ENCODE results near the gene HNRNPU. TPM values are rescaled to one million over a fixed set of nuclear protein-coding genes. Genes with fewer than 3 reads are reported as not detected.
A peak's percentile ranks its signal among the peaks of the same experiment; 100 is the strongest.

The HNRNPU gene
- polyA plus RNA-seq (2012; ENCODE audit: missing spikeins), result 224 TPM

DNA sequence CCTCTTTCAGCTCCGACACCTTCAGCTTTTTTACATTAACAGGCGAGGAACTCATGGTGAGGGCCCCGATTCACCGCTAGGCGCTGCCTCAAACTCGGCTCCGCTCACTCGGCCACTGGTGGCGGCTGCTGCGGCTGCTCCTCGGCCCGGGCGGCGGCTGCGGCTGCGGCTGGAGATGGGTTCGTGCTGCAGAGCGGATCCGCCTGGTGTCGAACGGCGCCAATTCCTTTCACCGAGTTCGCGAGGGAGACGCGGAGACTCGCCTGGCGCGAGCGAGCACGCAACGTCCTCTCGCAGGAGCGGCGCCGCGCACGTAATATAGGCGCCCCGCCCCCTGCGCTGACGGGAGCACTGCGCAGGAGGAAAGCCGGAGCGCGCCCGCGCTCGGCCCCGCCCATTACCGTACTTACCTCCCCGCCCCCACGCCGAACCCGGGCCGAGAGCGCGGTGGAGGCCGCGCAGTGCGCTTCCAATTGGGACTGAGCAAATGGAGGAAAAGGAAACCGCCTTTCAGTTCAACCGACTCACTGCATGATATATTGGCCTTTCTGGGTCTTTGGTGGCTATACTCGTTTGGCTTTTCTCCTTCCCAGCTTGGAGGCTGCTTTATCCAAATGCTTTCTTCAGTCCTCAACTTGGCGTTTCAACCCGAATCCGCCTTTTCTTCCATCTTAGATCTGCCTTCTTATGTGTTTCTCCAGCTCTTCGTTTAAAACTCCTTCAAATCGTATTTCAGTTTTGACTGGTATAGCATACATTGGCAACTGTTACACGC is at the start of gene HNRNPU:
Gene HNRNPU (minus strand): TSS at position 291 of the 775 bp plus-strand sequence. CDS start 236 bp downstream, at position 55.
- FAIRE-seq (peak; percentile 99), DNase-seq (ENCODE audit: insufficient read length) (peak; percentile 65)
- TF ChIP-seq TAF1 (IDR thresholded peaks at IDR 0.05; ENCODE audit: borderline replicate concordance, low read depth, low read length), result peak; percentile 75; the same call in 1 of the 2 replicates
- peak; percentile 94 for TF ChIP-seq POLR2A (IDR thresholded peaks at IDR 0.05; ENCODE audit: low read depth, low read length)
- peak; percentile 94 for TF ChIP-seq POLR2AphosphoS5 (IDR thresholded peaks at IDR 0.05; ENCODE audit: low read depth, low read length)

DNA sequence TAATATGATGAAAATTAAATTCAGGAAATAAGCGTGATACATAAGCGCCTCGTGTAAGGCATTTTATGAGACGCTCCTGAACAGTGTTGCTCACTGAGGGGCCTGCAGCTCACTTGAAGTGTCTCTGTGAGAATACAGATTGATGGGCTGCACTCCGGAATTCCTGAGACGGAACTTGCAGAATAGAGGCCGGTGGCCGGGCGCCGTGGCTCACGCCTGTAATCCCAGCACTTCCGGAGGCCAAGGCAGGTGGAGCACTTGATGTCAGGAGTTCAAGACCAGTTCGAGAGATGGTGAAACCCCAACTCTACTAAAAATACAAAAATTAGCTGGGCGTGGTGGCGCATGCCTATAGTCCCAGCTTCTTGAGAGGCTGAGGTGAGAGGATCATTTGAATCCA is 49.5 kb upstream of the HNRNPU start:
- no peak for DNase-seq (ENCODE audit: insufficient read length)
- TF ChIP-seq POLR2A (IDR thresholded peaks at IDR 0.05; ENCODE audit: low read depth, low read length) (no peak), TAF1 (IDR thresholded peaks at IDR 0.05; ENCODE audit: borderline replicate concordance, low read depth, low read length) (no peak), POLR2AphosphoS5 (IDR thresholded peaks at IDR 0.05; ENCODE audit: low read depth, low read length) (no peak)
- no peak for FAIRE-seq

DNA sequence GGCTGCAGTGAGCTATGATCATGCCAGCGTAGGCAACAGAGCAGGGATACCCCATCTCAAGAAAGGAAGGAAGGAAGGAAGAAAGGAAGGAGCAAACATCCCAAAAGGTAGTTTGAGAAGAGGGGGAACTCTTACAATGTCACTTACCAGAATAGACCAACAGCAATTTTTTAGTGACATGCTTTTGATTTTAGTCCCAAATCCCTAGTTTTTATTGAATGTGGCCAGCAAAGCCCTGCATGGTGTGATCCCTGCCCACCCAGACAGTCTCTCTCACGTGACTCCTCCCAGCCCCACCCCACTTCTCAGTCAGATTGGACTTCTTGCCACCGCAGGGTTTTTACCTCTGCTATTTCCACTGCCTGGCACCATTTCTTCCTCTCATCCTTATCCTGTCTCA is 39.8 kb upstream of the HNRNPU start:
- TF ChIP-seq POLR2AphosphoS5 (IDR thresholded peaks at IDR 0.05; ENCODE audit: low read depth, low read length), result no peak
- no peak for TF ChIP-seq POLR2A (IDR thresholded peaks at IDR 0.05; ENCODE audit: low read depth, low read length)
- TF ChIP-seq TAF1 (IDR thresholded peaks at IDR 0.05; ENCODE audit: borderline replicate concordance, low read depth, low read length), result no peak
- no peak for FAIRE-seq
- DNase-seq (ENCODE audit: insufficient read length), result no peak

DNA sequence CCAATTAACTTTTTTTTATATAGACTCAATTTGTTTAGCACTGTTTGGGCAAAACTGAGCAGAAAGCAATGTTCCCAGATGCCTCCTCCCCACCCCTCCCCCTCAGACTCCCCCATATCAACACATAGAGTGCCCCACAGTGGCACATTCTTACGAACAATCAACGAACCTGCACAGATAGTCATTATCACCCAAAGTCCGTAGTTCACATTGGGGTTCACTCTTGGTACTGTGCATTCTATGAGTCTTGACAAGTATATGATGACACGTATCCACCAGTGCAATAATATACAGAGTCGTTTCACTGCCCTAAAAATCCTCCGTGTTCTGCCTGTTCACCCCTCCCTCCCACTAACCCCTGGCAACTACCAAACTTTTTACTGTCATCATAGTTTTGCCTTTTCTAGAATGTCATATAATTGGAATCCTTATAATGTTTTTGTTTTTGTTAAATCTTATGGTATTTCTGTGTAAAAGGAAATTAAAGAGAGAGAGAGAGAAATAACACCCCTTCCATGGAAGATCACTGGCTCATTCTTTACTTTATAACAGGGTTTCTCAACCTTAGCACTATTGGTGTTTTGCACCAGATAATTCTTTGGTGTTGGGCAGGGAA is 37.2 kb upstream of the HNRNPU start:
- DNase-seq (ENCODE audit: insufficient read length) (no peak), FAIRE-seq (no peak)
- no peak for TF ChIP-seq POLR2AphosphoS5 (IDR thresholded peaks at IDR 0.05; ENCODE audit: low read depth, low read length)

DNA sequence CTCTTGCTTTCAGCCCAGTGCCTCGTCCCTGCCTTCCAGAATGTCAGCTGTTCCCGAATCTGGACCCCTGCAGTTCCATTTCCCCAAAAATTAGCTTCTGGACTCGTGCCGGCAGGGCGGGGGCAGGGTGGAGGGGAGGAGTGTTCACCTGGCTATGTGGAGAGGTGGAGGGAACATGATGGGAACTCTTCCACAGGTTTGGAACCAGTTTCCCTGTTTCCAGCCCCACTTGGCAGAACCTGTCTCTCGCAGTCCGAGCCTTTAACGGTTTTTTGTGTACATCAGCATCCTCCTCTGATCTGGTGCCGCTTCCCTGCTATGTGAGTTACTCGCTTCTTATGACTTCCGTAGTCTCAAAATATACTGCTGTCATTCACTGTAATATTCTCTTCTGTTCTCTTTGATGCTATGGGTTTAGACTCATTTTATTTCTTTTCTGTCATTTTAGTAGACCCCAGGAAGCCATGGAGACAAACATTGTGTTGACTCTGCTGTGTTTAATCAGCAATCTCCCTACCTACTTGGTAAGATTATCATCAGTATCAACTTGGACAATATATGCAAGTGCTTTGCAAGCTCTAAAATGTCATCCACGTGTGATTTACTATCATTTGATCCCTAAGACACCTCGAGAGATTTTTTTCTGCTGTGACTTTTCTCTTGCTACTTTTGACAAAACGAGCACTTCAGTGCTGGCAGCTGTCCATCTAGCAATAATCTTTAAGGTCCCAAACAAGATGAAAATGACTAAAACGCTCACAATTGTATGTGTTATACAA is 33.3 kb upstream of the HNRNPU start:
- DNase-seq (ENCODE audit: insufficient read length) (no peak), FAIRE-seq (no peak)
- no peak for TF ChIP-seq TAF1 (IDR thresholded peaks at IDR 0.05; ENCODE audit: borderline replicate concordance, low read depth, low read length)
- TF ChIP-seq POLR2A (IDR thresholded peaks at IDR 0.05; ENCODE audit: low read depth, low read length), result no peak
- no peak for TF ChIP-seq POLR2AphosphoS5 (IDR thresholded peaks at IDR 0.05; ENCODE audit: low read depth, low read length)

DNA sequence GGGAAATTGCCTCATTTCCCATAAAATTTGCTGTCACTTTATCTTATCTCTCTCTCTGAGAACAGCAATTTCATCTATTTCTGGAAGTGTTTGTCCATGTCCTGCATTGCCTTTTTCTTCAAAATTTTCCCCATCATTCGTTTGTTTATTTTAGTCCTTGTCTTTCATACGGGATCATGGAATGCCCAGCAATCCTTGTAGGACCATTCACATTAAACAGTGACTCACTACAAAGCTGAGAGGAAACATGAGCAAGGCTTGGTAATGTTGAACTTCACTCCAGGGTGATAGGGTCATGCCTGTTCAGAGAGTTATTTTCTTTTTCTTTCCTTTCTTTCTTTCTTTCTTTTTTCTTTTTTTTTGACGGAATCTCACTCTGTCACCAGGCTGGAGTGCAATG is 32.2 kb upstream of the HNRNPU start:
- TF ChIP-seq TAF1 (IDR thresholded peaks at IDR 0.05; ENCODE audit: borderline replicate concordance, low read depth, low read length) (no peak), POLR2A (IDR thresholded peaks at IDR 0.05; ENCODE audit: low read depth, low read length) (no peak), POLR2AphosphoS5 (IDR thresholded peaks at IDR 0.05; ENCODE audit: low read depth, low read length) (no peak)
- FAIRE-seq, result no peak
- no peak for DNase-seq (ENCODE audit: insufficient read length)

DNA sequence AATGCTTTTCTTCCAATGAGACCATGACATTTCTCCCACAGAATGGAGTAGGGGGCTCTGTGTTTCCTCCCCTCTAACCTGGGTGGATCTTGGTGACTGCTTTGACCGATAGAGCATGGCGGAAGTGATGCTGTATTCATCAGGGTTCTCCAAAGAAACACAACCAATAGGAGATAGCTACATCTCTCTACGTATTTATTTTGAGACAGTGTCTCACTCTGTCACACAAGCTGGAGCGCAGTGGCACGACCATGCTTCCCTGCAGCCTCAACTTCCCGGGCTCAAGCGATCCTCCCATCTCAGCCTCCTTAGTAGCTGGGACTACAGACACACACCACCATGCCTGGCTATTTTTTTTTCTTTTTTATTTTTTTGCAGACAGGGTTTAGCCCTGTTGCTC is 29.5 kb upstream of the HNRNPU start:
- DNase-seq (ENCODE audit: insufficient read length), result no peak
- no peak for FAIRE-seq
- no peak for TF ChIP-seq POLR2AphosphoS5 (IDR thresholded peaks at IDR 0.05; ENCODE audit: low read depth, low read length)
- no peak for TF ChIP-seq TAF1 (IDR thresholded peaks at IDR 0.05; ENCODE audit: borderline replicate concordance, low read depth, low read length)
- TF ChIP-seq POLR2A (IDR thresholded peaks at IDR 0.05; ENCODE audit: low read depth, low read length), result no peak

DNA sequence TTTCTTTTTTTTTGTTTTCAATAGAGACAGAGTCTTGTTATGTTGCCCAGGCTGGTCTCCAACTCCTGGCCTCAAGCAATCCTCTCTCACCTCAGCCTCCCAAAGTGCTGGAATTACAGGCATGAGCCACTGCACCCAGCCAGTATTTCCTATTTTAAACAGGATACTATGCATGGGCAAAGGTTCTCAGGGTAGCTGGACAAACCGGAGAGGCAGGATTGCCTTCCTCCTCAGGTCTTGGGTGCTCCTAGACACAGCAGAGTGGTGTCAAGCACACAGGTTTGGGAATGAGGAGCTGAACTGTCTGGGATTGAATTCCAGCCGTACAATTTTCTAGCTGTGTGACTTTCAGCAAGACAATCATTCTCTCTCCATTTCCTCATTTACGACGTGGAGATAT is 22.9 kb upstream of the HNRNPU start:
- no peak for TF ChIP-seq POLR2A (IDR thresholded peaks at IDR 0.05; ENCODE audit: low read depth, low read length)
- no peak for TF ChIP-seq TAF1 (IDR thresholded peaks at IDR 0.05; ENCODE audit: borderline replicate concordance, low read depth, low read length)
- no peak for TF ChIP-seq POLR2AphosphoS5 (IDR thresholded peaks at IDR 0.05; ENCODE audit: low read depth, low read length)
- DNase-seq (ENCODE audit: insufficient read length) (no peak), FAIRE-seq (no peak)

DNA sequence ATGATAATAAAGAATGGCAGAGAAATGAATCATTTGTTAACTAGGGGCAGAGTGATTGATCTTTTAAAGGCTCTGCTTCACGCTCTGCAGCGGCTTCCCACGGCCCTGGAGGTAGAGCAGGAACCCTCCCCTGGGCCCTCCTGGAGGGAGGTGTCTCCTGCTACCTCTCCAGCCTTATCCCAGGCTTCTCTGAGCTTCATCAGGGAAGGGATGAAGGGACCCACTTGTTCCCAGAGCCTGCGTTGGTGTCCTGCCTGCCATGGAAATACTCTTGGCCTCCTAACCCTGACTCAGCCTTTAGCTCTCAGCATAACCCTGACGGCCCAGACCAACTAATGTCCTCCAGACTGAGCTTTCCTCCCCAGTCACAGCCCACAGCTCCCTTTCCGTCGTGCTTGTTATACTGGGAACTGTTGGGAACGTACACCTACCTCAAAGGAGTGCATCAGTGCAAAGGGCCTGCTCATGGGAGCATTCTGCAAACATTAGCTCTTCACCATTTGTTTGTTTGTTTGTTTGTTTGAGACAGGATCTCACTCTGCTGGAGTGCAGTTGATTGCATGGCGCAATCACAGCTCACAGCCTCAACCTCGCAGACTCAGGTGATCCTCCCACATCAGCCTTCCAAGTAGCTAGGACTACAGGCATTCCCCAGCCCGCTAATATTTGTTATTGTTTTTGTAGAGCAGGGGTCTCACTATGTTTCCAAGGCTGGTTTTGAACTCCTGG is 17.4 kb upstream of the HNRNPU start:
- FAIRE-seq, result no peak
- no peak for TF ChIP-seq POLR2AphosphoS5 (IDR thresholded peaks at IDR 0.05; ENCODE audit: low read depth, low read length)
- TF ChIP-seq TAF1 (IDR thresholded peaks at IDR 0.05; ENCODE audit: borderline replicate concordance, low read depth, low read length), result no peak
- TF ChIP-seq POLR2A (IDR thresholded peaks at IDR 0.05; ENCODE audit: low read depth, low read length), result no peak

DNA sequence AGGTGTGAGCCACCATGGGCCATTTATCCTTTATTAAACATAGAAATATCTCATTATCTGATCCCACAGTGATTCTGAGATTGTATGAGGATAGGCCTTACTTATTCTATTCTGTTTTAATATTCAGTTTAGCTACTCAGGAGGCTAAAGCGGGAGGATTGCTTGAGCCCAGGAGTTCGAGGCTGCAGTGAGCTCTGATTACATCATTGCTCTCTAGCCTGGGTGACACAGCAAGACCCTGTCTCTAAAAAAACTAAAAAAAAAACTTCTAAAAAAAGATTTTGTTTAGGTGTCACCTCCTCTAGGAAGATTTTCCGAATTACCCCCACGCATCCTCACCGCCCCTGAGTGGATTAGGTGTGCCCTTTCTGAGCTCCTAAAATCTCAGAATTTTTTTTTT is 14.3 kb upstream of the HNRNPU start:
- DNase-seq (ENCODE audit: insufficient read length), result no peak
- no peak for FAIRE-seq
- no peak for TF ChIP-seq TAF1 (IDR thresholded peaks at IDR 0.05; ENCODE audit: borderline replicate concordance, low read depth, low read length)
- no peak for TF ChIP-seq POLR2A (IDR thresholded peaks at IDR 0.05; ENCODE audit: low read depth, low read length)
- no peak for TF ChIP-seq POLR2AphosphoS5 (IDR thresholded peaks at IDR 0.05; ENCODE audit: low read depth, low read length)

More for the DNA sequence above, 17.4 kb upstream of the HNRNPU start:
- no peak for DNase-seq (ENCODE audit: insufficient read length)
